Measurements from ENCODE around the gene QKI. TPM values are rescaled to one million over a fixed set of nuclear protein-coding genes. Genes with fewer than 3 reads are reported as not detected.

QKI gene
- total and polyA plus RNA-seq, 3 experiments from 2014 or later = 27.5 to 58.8 (median 56.5) TPM

DNA sequence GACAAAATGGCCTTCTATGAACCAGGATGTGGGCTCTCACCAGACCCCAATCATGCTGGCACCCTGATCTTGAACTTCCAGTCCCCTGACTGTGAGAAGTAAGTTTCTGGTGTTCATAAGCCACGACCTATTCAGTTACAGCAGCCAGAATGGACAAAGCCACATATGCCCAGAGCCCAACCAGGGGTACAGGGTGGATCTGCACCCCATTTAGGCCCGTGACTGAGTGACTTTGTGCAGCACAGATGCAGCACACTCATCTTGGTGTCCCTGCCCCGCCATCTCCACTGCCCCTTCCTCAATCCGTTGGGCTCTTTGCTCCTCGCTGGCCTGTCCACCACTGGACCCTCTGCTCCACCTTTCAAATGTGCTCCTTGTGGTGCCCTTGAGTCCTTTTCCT lies 205.6 kb downstream of the QKI start:
- no peak for DNase-seq
- H3K36me3 Mint-ChIP-seq = peaks cover 0 to 5% (median 0%) of the 10 kb centered on the region in 3 donors
- Histone ChIP-seq H3K27me3 (ENCODE audit: insufficient read depth, low read length, poor library complexity, severe bottlenecking) (no peaks in the 10 kb centered on the region), H3K4me3 (ENCODE audit: low read length) (no peak overlapping the region), H3K27ac (ENCODE audit: low read depth, low read length) (no peak overlapping the region), H3K9me3 (ENCODE audit: low read length) (no peaks in the 10 kb centered on the region), H3K4me1 (ENCODE audit: insufficient read depth, low read length) (no peaks in the 10 kb centered on the region), H3K36me3 (ENCODE audit: insufficient read depth, low read length) (no peaks in the 10 kb centered on the region)
- H3K9me3 Mint-ChIP-seq = peaks cover 0 to 1% (median 0%) of the 10 kb centered on the region in 5 donors
- H3K27ac Mint-ChIP-seq = peak overlapping the region in 1 of 8 donors; percentile 67
- no peak overlapping the region for H3K4me3 Mint-ChIP-seq
- H3K4me1 Mint-ChIP-seq = no peaks in the 10 kb centered on the region
- POLR2A ChIA-PET = no interaction called here
- CTCF ChIA-PET = no interaction called here
- no peaks in the 10 kb centered on the region for H3K27me3 Mint-ChIP-seq

DNA sequence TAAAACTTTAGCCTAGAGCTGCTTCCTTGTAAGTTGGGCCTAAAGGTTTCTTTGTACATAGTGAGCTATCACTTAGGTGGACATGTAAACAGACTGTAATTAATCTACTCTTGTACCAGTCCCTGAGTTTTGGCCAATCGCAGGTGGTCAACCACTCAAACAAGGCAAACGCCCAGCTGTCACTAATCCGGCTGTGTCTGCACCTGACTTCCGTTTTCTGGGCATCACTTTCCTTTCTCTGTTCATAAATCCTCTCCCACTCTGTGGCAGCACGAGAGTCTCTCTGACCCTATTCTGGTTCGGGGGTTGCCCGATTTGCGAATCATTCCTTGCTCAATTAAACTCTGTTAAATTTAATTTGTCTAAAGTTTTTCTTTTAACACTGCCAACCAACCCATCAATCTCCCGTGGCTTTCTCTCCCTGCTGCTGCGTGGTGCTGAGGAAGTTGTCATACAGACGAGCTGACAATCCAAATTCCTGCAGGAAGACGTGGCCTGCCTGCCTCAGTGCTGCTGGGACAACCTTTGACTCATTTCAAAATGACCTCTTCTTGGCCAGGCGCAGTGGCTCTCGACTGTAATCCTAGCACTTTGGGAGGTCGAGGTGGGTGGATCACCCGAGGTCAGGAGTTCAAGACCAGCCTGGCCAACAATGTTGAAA lies 206.3 kb downstream of the QKI start:
- Histone ChIP-seq H3K36me3 (ENCODE audit: insufficient read depth, low read length) (no peaks in the 10 kb centered on the region), H3K27ac (ENCODE audit: low read depth, low read length) (no peak overlapping the region), H3K4me1 (ENCODE audit: insufficient read depth, low read length) (no peaks in the 10 kb centered on the region), H3K4me3 (ENCODE audit: low read length) (no peak overlapping the region), H3K9me3 (ENCODE audit: low read length) (no peaks in the 10 kb centered on the region), H3K27me3 (ENCODE audit: insufficient read depth, low read length, poor library complexity, severe bottlenecking) (no peaks in the 10 kb centered on the region)
- no peak overlapping the region for H3K4me3 Mint-ChIP-seq
- H3K36me3 Mint-ChIP-seq = peaks cover 0 to 5% (median 0%) of the 10 kb centered on the region in 3 donors
- ChIA-PET POLR2A (no interaction called here), CTCF (no interaction called here)
- no peaks in the 10 kb centered on the region for H3K4me1 Mint-ChIP-seq
- no peak for DNase-seq
- no peak overlapping the region for H3K27ac Mint-ChIP-seq
- peaks cover 0 to 2% of the 10 kb centered on the region in 2 donors for H3K27me3 Mint-ChIP-seq
- H3K9me3 Mint-ChIP-seq = no peaks in the 10 kb centered on the region

DNA sequence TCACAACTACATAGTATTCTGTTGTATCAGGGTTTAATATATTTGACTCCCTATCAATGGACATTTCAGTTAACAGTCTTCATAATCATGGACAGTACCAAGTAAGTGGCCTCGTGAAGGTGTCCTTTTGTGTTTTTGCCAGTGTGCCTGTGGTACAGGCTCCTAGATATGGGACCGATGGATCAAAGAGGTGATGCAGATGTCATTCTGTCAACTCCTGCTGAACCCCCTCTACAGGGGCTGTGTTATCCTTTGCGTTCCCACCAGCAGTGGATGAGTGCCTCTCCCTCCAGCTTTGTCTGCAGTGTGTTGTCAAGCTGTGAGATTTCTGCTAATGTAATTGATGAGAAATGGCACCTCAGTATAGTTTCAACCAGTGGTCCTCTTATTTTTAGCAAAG lies 210.7 kb downstream of the QKI start:
- Mint-ChIP-seq H3K9me3 (no peaks in the 10 kb centered on the region), H3K4me1 (no peaks in the 10 kb centered on the region), H3K36me3 (peaks cover 0 to 5% (median 0%) of the 10 kb centered on the region in 3 donors), H3K27me3 (peaks cover 4 to 22% of the 10 kb centered on the region in 2 donors), H3K27ac (no peak overlapping the region), H3K4me3 (no peak overlapping the region)
- Histone ChIP-seq H3K36me3 (ENCODE audit: insufficient read depth, low read length) (no peaks in the 10 kb centered on the region), H3K27ac (ENCODE audit: low read depth, low read length) (no peak overlapping the region), H3K4me1 (ENCODE audit: insufficient read depth, low read length) (no peaks in the 10 kb centered on the region), H3K9me3 (ENCODE audit: low read length) (no peaks in the 10 kb centered on the region), H3K4me3 (ENCODE audit: low read length) (no peak overlapping the region), H3K27me3 (ENCODE audit: insufficient read depth, low read length, poor library complexity, severe bottlenecking) (no peaks in the 10 kb centered on the region)
- no peak for DNase-seq
- ChIA-PET CTCF (no interaction called here), POLR2A (no interaction called here)

DNA sequence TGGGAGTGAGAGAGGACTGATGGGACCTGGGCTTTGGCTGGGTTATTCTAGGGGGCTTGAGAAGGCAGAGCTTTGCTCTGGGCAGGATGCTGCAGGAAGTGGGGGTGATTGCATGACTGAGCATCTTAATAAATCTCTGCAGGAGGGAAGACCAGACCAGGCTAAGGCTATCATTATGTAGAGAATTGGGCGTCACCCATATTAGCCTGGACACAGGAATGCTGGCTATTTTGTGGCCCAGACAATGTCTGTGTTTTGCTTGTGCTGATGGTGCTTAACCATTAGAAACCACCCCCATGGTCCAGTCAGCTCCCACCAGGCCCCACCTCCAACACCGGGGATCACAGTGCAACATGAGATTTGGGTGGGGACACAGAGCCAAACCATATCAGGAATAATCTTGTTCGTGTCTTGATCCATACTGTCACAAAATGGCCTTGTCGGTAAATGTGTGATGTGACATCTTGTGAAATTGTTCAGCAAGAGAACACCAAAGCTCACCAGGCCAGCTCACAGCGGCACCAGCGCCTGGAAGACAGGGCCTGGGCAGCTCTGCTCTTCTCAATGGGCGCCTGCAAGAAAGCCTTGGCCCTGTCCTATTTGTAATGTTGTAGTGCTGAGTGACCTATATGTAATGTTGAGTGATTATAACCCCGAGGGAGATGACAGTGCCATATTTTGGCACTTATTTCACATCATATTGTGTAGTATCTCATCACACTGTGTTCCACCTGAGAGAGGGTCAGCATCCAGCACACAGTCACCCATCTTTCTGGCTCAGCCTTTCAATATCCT lies 211.8 kb downstream of the QKI start:
- H3K4me1 Mint-ChIP-seq = no peaks in the 10 kb centered on the region
- H3K27me3 Mint-ChIP-seq = peaks cover 4 to 27% of the 10 kb centered on the region in 2 donors
- no peak overlapping the region for H3K4me3 Mint-ChIP-seq
- no peaks in the 10 kb centered on the region for H3K9me3 ChIP-seq (ENCODE audit: low read length)
- peaks cover 0 to 5% (median 0%) of the 10 kb centered on the region in 3 donors for H3K36me3 Mint-ChIP-seq
- H3K9me3 Mint-ChIP-seq = no peaks in the 10 kb centered on the region
- H3K27ac Mint-ChIP-seq = no peak overlapping the region
- DNase-seq = no peak
- CTCF ChIA-PET = no interaction called here
- H3K36me3 ChIP-seq (ENCODE audit: insufficient read depth, low read length) = no peaks in the 10 kb centered on the region
- H3K4me1 ChIP-seq (ENCODE audit: insufficient read depth, low read length) = no peaks in the 10 kb centered on the region
- POLR2A ChIA-PET = no interaction called here
- no peak overlapping the region for H3K4me3 ChIP-seq (ENCODE audit: low read length)
- H3K27ac ChIP-seq (ENCODE audit: low read depth, low read length) = no peak overlapping the region
- H3K27me3 ChIP-seq (ENCODE audit: insufficient read depth, low read length, poor library complexity, severe bottlenecking) = no peaks in the 10 kb centered on the region

DNA sequence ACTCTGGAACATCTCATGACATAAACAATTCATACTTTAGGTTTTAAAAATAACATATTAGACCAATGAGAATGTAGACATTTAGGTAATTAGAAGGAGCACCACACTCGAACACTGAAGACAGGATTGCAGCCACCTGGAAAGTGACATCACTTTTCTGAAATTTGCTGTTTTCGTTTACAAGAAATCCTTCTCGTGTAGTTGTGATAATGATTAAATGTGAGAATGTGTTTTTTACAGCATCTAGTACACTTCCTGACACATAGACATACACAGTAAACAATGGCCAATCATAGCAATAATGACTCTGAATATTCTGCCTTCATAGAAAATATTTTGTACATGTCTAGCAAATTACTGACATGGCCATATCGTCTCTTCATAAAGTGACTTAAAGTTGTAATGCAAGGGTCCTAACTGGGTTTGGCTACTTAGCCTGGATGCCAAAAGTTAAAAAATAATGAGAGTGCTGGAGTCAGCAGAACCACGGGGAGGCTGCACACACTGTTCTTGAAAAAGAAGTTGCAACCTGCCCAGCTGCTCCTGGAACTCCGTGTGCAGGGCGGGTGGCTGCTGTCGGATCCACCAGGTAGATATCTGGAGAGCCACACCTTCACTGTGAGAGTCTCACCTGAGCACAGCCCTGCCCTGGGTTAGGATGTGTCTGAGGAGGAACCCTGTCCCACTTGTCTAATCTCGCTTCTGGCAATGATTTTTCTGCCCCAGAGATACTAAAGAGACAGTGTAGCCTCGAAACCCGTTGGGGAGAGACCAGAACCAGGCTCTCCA lies 212.9 kb downstream of the QKI start:
- ChIA-PET POLR2A (no interaction called here), CTCF (no interaction called here)
- Mint-ChIP-seq H3K27ac (no peak overlapping the region), H3K4me3 (no peak overlapping the region), H3K4me1 (no peaks in the 10 kb centered on the region), H3K9me3 (peaks cover 0 to 1% (median 0%) of the 10 kb centered on the region in 5 donors), H3K36me3 (peaks cover 0 to 3% (median 0%) of the 10 kb centered on the region in 3 donors), H3K27me3 (peaks cover 6 to 34% of the 10 kb centered on the region in 2 donors)
- no peak for DNase-seq
- no peaks in the 10 kb centered on the region for H3K9me3 ChIP-seq (ENCODE audit: low read length)
- H3K27me3 ChIP-seq (ENCODE audit: insufficient read depth, low read length, poor library complexity, severe bottlenecking) = no peaks in the 10 kb centered on the region
- no peaks in the 10 kb centered on the region for H3K4me1 ChIP-seq (ENCODE audit: insufficient read depth, low read length)
- H3K4me3 ChIP-seq (ENCODE audit: low read length) = no peak overlapping the region
- no peaks in the 10 kb centered on the region for H3K36me3 ChIP-seq (ENCODE audit: insufficient read depth, low read length)
- no peak overlapping the region for H3K27ac ChIP-seq (ENCODE audit: low read depth, low read length)

Measured in CD8-positive, alpha-beta memory T cell (primary cell).